CD14-positive monocyte (primary cell): ENCODE data around the gene IL1RL1. TPM values are rescaled to one million over a fixed set of nuclear protein-coding genes. Genes with fewer than 3 reads are reported as not detected.

Experiments
- DNase-seq, 3 donors: peaks; one replicate each; pipeline ENCODE4 v3.0.0-alpha.2; 2011 to 2022
- H2AFZ ChIP-seq: 2 replicates; pipeline ENCODE4 v1.6.0; 2012; ENCODE audit warnings: mild to moderate bottlenecking, low read depth, low read length, inconsistent platforms; ENCODE audit not compliant: insufficient read depth, poor library complexity, severe bottlenecking
- H3K27ac ChIP-seq, 2 donors: 1 replicate in 1 of 2; 2 replicates in 1 of 2; pipeline ENCODE4 v1.5.1; 2012 to 2013; ENCODE audit warnings: low read length in 2 of 2, control low read depth in 1 of 2, inconsistent platforms in 1 of 2, low read depth in 1 of 2, mild to moderate bottlenecking in 1 of 2
- H3K27me3 ChIP-seq, 2 donors: one replicate each; pipeline versions ENCODE4 v1.6.0 to v1.6.1; 2011 to 2013; ENCODE audit warnings: low read length in 2 of 2; ENCODE audit not compliant: control insufficient read depth in 2 of 2, insufficient read depth in 2 of 2
- H3K36me3 ChIP-seq, 2 donors: replicated peaks in 1 of 2; 1 replicate in 1 of 2; 2 replicates in 1 of 2; pipeline versions ENCODE4 v1.5.1 to v1.6.1; 2012 to 2013; ENCODE audit warnings: low read length in 2 of 2, control low read depth in 1 of 2, inconsistent platforms in 1 of 2, mild to moderate bottlenecking in 1 of 2; ENCODE audit not compliant: insufficient read depth in 2 of 2, control insufficient read depth in 1 of 2
- H3K4me1 ChIP-seq, 2 donors: 1 replicate in 1 of 2; 2 replicates in 1 of 2; pipeline versions ENCODE4 v1.5.1 to v1.6.1; 2012 to 2013; ENCODE audit warnings: low read length in 2 of 2, control low read depth in 1 of 2, inconsistent platforms in 1 of 2, mild to moderate bottlenecking in 1 of 2, moderate library complexity in 1 of 2; ENCODE audit not compliant: insufficient read depth in 2 of 2, control insufficient read depth in 1 of 2
- H3K4me2 ChIP-seq: replicated peaks from 2 replicates; pipeline ENCODE3; 2012; ENCODE audit warnings: low read length, moderate library complexity, mild to moderate bottlenecking; ENCODE audit not compliant: poor library complexity, severe bottlenecking; ENCODE audit errors: extremely low read depth
- H3K4me3 ChIP-seq, 3 experiments: fragments of 200-600 bp in 1 of 3; sonication (generic) in 1 of 3; replicated peaks in 1 of 3; 1 replicate in 2 of 3; 2 replicates in 1 of 3; pipeline ENCODE4 v1.5.1; 2011 to 2013; ENCODE audit warnings: low read length in 3 of 3, mild to moderate bottlenecking in 3 of 3, control low read depth in 2 of 3, low read depth in 2 of 3, inconsistent platforms in 1 of 3, moderate library complexity in 1 of 3
- H3K79me2 ChIP-seq: 2 replicates; pipeline ENCODE4 v1.6.0; 2012; ENCODE audit warnings: mild to moderate bottlenecking, control low read depth, inconsistent platforms, low read length, moderate library complexity; ENCODE audit not compliant: insufficient read depth
- H3K9ac ChIP-seq: 2 replicates; pipeline ENCODE4 v1.6.0; 2017; ENCODE audit warnings: low read length, mild to moderate bottlenecking; ENCODE audit not compliant: insufficient read depth, poor library complexity, severe bottlenecking
- H3K9me3 ChIP-seq, 2 donors: replicated peaks in 1 of 2; 1 replicate in 1 of 2; 2 replicates in 1 of 2; pipeline versions ENCODE4 v1.5.1 to v1.6.1; 2012 to 2013; ENCODE audit warnings: low read length in 2 of 2, control low read depth in 1 of 2; ENCODE audit not compliant: control insufficient read depth in 1 of 2, insufficient read depth in 1 of 2
- H4K20me1 ChIP-seq: 2 replicates; pipeline ENCODE4 v1.6.0; 2012; ENCODE audit warnings: mild to moderate bottlenecking, low read length, control low read depth, moderate library complexity; ENCODE audit not compliant: insufficient read depth
- H3K27ac Mint-ChIP-seq, 7 donors: one replicate each; pipeline ENCODE4 v1.8.0; 2020; ENCODE audit warnings: mild to moderate bottlenecking in 7 of 7, mixed read lengths in 7 of 7, moderate library complexity in 6 of 7, inconsistent platforms in 2 of 7
- H3K27me3 Mint-ChIP-seq, 3 donors: one replicate each; pipeline ENCODE4 v1.8.0; 2021 to 2022; ENCODE audit warnings: low read depth in 3 of 3, mild to moderate bottlenecking in 3 of 3, mixed read lengths in 3 of 3, moderate library complexity in 3 of 3, inconsistent platforms in 1 of 3
- H3K36me3 Mint-ChIP-seq, 2 donors: one replicate each; pipeline ENCODE4 v1.8.0; 2020; ENCODE audit warnings: mixed read lengths in 2 of 2, inconsistent platforms in 1 of 2, mild to moderate bottlenecking in 1 of 2
- H3K4me1 Mint-ChIP-seq: one replicate; pipeline ENCODE4 v1.8.0; 2020; ENCODE audit warnings: mild to moderate bottlenecking, mixed read lengths
- H3K4me3 Mint-ChIP-seq, 2 donors: one replicate each; pipeline ENCODE4 v1.8.0; 2020; ENCODE audit warnings: mild to moderate bottlenecking in 2 of 2, mixed read lengths in 2 of 2, moderate library complexity in 1 of 2
- H3K9me3 Mint-ChIP-seq, 7 donors: one replicate each; pipeline ENCODE4 v1.8.0; 2020 to 2022; ENCODE audit warnings: mixed read lengths in 7 of 7, mild to moderate bottlenecking in 6 of 7, moderate library complexity in 6 of 7, inconsistent platforms in 2 of 7
- CTCF ChIP-seq: fragments of 200-600 bp; IDR thresholded peaks from one replicate; pipeline ENCODE4 v1.8.0; 2022; ENCODE audit warnings: antibody characterized with exemption, mild to moderate bottlenecking
- WGBS: methylation state at CpG from one replicate; pipeline ENCODE4 v1.1.5; 2013; ENCODE audit warnings: missing lambda C conversion rate; ENCODE audit not compliant: insufficient coverage; 5-methylcytosine and 5-hydroxymethylcytosine counted together
- intact Hi-C, 2 donors: fragments of 100-400 bp; cut with micrococcal nuclease; formaldehyde crosslinking; loops; one replicate each; pipeline versions ENCODE4 v1.15.0 to v1.15.1; 2023
- polyA plus RNA-seq, 3 donors: library from polyadenylated mRNA; depleted of rRNA in 1 of 3; unstranded in 2 of 3; stranded (reverse) in 1 of 3; fragments of 300-500 nt in 2 of 3; fragments of >200 nt in 1 of 3; fragmentation: Illumina TruSeq in 2 of 3; gene quantifications; 1 replicate in 2 of 3; 2 replicates in 1 of 3; pipeline ENCODE4 v1.2.3, GENCODE V29; 2012 to 2021

The IL1RL1 gene
- polyA plus RNA-seq, 3 donors: not detected

- H3K36me3 Mint-ChIP-seq: peaks cover 0 to 7% of the 10 kb centered on the region in 2 donors
Observed at GRCh38 chr2:102306125-102306524, 5.2 kb upstream of the IL1RL1 start.

GRCh38 chr2:102313025-102313424 is 1.7 kb downstream of the IL1RL1 start:
- H3K4me3 ChIP-seq: no peak overlapping the region
- H3K79me2 ChIP-seq: no peaks in the 10 kb centered on the region
- H3K4me1 ChIP-seq: peaks cover 6 to 7% of the 10 kb centered on the region in 2 donors
- H3K4me3 Mint-ChIP-seq: peak overlapping the region in 1 of 2 donors; percentile 60
- H2AFZ ChIP-seq: no peak overlapping the region
- WGBS: 100% methylated on average over 1 of the region's 2 CpGs
- no peak overlapping the region for H3K27ac ChIP-seq
- DNase-seq: no peak
- intact Hi-C loops: loop anchor here in 1 of 2 donors (10.0 kb wide), 1 partner anchor 58 kb away; no protein-coding TSS in a partner anchor
- no peaks in the 10 kb centered on the region for H4K20me1 ChIP-seq
- no peaks in the 10 kb centered on the region for H3K36me3 Mint-ChIP-seq
- no peak overlapping the region for H3K9ac ChIP-seq
- H3K9me3 ChIP-seq: no peaks in the 10 kb centered on the region
- H3K27ac Mint-ChIP-seq: no peak overlapping the region
- no peak for TF ChIP-seq CTCF
- H3K4me1 Mint-ChIP-seq: peaks cover 13% of the 10 kb centered on the region
- peaks cover 36 to 49% (median 44%) of the 10 kb centered on the region in 3 donors for H3K27me3 Mint-ChIP-seq
- H3K4me2 ChIP-seq: no peak overlapping the region
- peaks cover 0 to 2% (median 0%) of the 10 kb centered on the region in 7 donors for H3K9me3 Mint-ChIP-seq
- peaks cover 28 to 33% of the 10 kb centered on the region in 2 donors for H3K27me3 ChIP-seq
- H3K36me3 ChIP-seq: no peaks in the 10 kb centered on the region

More at GRCh38 chr2:102306125-102306524, 5.2 kb upstream of the IL1RL1 start:
- DNase-seq: no peak
- Histone ChIP-seq H3K4me2 (no peak overlapping the region), H4K20me1 (no peaks in the 10 kb centered on the region), H3K27ac (no peak overlapping the region), H3K27me3 (peaks cover 69 to 87% of the 10 kb centered on the region in 2 donors), H3K9ac (no peak overlapping the region), H3K4me3 (no peak overlapping the region), H3K36me3 (no peaks in the 10 kb centered on the region), H3K9me3 (peaks cover 0 to 4% of the 10 kb centered on the region in 2 donors), H2AFZ (no peak overlapping the region), H3K4me1 (peaks cover 0 to 3% of the 10 kb centered on the region in 2 donors), H3K79me2 (no peaks in the 10 kb centered on the region)
- Mint-ChIP-seq H3K27me3 (peaks cover 67 to 88% (median 85%) of the 10 kb centered on the region in 3 donors), H3K4me1 (peaks cover 14% of the 10 kb centered on the region), H3K4me3 (peak overlapping the region in 1 of 2 donors; percentile 66), H3K9me3 (peaks cover 0 to 8% (median 0%) of the 10 kb centered on the region in 7 donors), H3K27ac (no peak overlapping the region)
- WGBS: no CpG with 5 or more reads among the region's 1 CpG
- no peak for TF ChIP-seq CTCF
- intact Hi-C loops: no loop called here
